HepG2 (cell line): Measurements from ENCODE around the gene P2RX1. TPM values are rescaled to one million over a fixed set of nuclear protein-coding genes. Genes with fewer than 3 reads are reported as not detected.

Experiments
- ATF1 ChIP-seq: IDR thresholded peaks from 2 replicates; pipeline ENCODE4 v1.6.1; 2016; ENCODE audit warnings: mild to moderate bottlenecking, control low read depth
- CSRNP2 ChIP-seq: sonication (generic); formaldehyde crosslinking; conservative IDR thresholded peaks from 2 replicates; pipeline ENCODE4 v1.8.0; 2022; ENCODE audit warnings: low read depth, missing genetic modification reagents
- CTCF ChIP-seq: sonication (generic); formaldehyde crosslinking; IDR thresholded peaks from 2 replicates; pipeline ENCODE4 v1.5.0; 2020; ENCODE audit warnings: mild to moderate bottlenecking, missing genetic modification reagents, moderate library complexity
- GLI4 ChIP-seq: sonication (generic); formaldehyde crosslinking; IDR thresholded peaks from 2 replicates; pipeline ENCODE4 v1.5.1; 2020; ENCODE audit warnings: missing genetic modification reagents, mild to moderate bottlenecking, moderate library complexity, borderline replicate concordance
- HNF4A ChIP-seq: sonication (generic); formaldehyde crosslinking; IDR thresholded peaks from 2 replicates; pipeline ENCODE4 v1.4.0; 2020; ENCODE audit warnings: missing genetic modification reagents
- KLF12 ChIP-seq: sonication (generic); formaldehyde crosslinking; IDR thresholded peaks from 2 replicates; pipeline ENCODE4 v1.4.0; 2020; ENCODE audit warnings: missing genetic modification reagents, borderline replicate concordance
- MXD3 ChIP-seq: IDR thresholded peaks from 2 replicates; pipeline ENCODE4 v1.6.1; 2016; ENCODE audit warnings: mild to moderate bottlenecking, missing biosample characterization, missing genetic modification reagents
- NFE2L1 ChIP-seq: sonication (generic); formaldehyde crosslinking; IDR thresholded peaks from 2 replicates; pipeline ENCODE4 v1.4.0; 2020; ENCODE audit warnings: missing genetic modification reagents, mild to moderate bottlenecking, borderline replicate concordance
- POGK ChIP-seq: sonication (generic); formaldehyde crosslinking; conservative IDR thresholded peaks from 2 replicates; pipeline ENCODE4 v1.8.0; 2022; ENCODE audit warnings: mild to moderate bottlenecking, moderate library complexity, missing genetic modification reagents
- RARA ChIP-seq: IDR thresholded peaks from 2 replicates; pipeline ENCODE4 v1.6.1; 2016; ENCODE audit warnings: missing genetic modification reagents, missing compliant biosample characterization
- SIN3B ChIP-seq: fragments of 150-350 bp; IDR thresholded peaks from 2 replicates; pipeline ENCODE4 v1.6.1; 2014; ENCODE audit warnings: low read length
- TFDP1 ChIP-seq: IDR thresholded peaks from 2 replicates; pipeline ENCODE4 v1.6.1; 2016; ENCODE audit warnings: missing compliant biosample characterization, missing genetic modification reagents, borderline replicate concordance
- TFE3 ChIP-seq: IDR thresholded peaks from 2 replicates; pipeline ENCODE4 v1.6.1; 2016
- ZMYM3 ChIP-seq: sonication (generic); formaldehyde crosslinking; IDR thresholded peaks from 2 replicates; pipeline ENCODE4 v1.5.1; 2020; ENCODE audit warnings: mild to moderate bottlenecking, missing genetic modification reagents
- ZNF512 ChIP-seq: sonication (generic); formaldehyde crosslinking; IDR thresholded peaks from 2 replicates; pipeline ENCODE4 v1.4.0; 2020; ENCODE audit warnings: mild to moderate bottlenecking, missing genetic modification reagents
- ZNF629 ChIP-seq: sonication (generic); formaldehyde crosslinking; conservative IDR thresholded peaks from 2 replicates; pipeline ENCODE4 v1.5.0; 2020; ENCODE audit warnings: missing genetic modification reagents
- polyA plus RNA-seq, 8 experiments: library from polyadenylated mRNA; depleted of rRNA in 3 of 8; stranded (reverse) in 7 of 8; unstranded in 1 of 8; fragments of >200 nt; fragmentation: Illumina TruSeq in 4 of 8; extraction: Trizol in 4 of 8; gene quantifications; 2 replicates each; pipeline versions ENCODE4 v1.2.1 to v1.2.3, GENCODE V29; 2011 to 2016; ENCODE audit warnings: low read depth in 4 of 8, missing spikeins in 1 of 8, mixed read lengths in 1 of 8; ENCODE audit not compliant: insufficient read depth in 1 of 8
- total RNA-seq, 5 experiments: library from RNA; depleted of rRNA; stranded (reverse); fragments of >200 nt; fragmentation: Illumina TruSeq; extraction: Trizol; gene quantifications; 2 replicates each; pipeline ENCODE4 v1.2.3, GENCODE V29; 2016; ENCODE audit warnings: low read depth in 1 of 5

P2RX1 gene
- total and polyA plus RNA-seq, 2 of the 13 experiments (the other 11 are each of a cell fraction or from before 2014, with no cell fraction given): 0.04 to 0.50 TPM

GRCh38 chr17:3893003-3893719 is 23.1 kb downstream of the P2RX1 start, which contains the start of gene CAMKK1 (continued):
- peak; percentile 33; the same call in 1 of the 2 replicates for TF ChIP-seq TFDP1 (CRISPR knock-in tag)
- no peak for TF ChIP-seq SIN3B
- TF ChIP-seq HNF4A: no peak
- TF ChIP-seq ZNF629 (CRISPR knock-in tag): no peak
- no peak for TF ChIP-seq ZNF512 (CRISPR knock-in tag)
- TF ChIP-seq RARA (CRISPR knock-in tag): peak; percentile 46; the same call in 1 of the 2 replicates
- peak; percentile 81 for TF ChIP-seq MXD3 (CRISPR knock-in tag)
- TF ChIP-seq ZMYM3 (CRISPR knock-in tag): peak; percentile 43; the same call in 1 of the 2 replicates
- 0 out of 2 replicates have a peak, but pooled peaks have one; percentile 35 for TF ChIP-seq KLF12
- no peak; the same call in 1 of the 2 replicates for TF ChIP-seq POGK (CRISPR knock-in tag)
- TF ChIP-seq TFE3 (CRISPR knock-in tag): no peak; the same call in 1 of the 2 replicates
- no peak for TF ChIP-seq ATF1
- no peak for TF ChIP-seq NFE2L1 (CRISPR knock-in tag)
- TF ChIP-seq CSRNP2 (CRISPR knock-in tag): no peak
- 0 out of 2 replicates have a peak, but pooled peaks have one; percentile 11 for TF ChIP-seq GLI4 (CRISPR knock-in tag)
- 0 out of 2 replicates have a peak, but pooled peaks have one; percentile 18 for TF ChIP-seq CTCF
